GDM1 (cell line): ENCODE measurements around the gene BMX.

Experiments used
- DNase-seq: peaks from one replicate; lab custom pipeline; 2025; lab: John Stamatoyannopoulos, UW

The BMX gene

DNA sequence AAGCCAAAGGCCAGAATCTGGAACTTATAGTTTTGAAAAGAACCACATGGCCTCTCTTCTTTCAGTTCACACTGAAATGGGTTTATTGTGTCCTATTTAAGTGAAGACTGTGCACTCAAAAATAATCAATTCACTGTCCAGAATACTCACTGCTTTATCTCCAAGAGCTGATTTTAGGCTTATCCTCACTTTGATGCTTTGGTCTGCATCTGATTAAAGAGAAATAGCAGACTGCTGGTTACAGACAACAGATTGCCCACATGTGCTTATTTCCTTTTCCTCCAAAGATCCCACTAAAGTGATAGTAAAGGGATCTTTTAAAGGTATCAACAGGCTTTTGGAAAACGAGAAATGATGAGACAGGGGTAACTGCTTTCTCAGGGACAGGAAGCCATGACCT, 69.5 kb downstream of the BMX start:
- DNase-seq: no peak

DNA sequence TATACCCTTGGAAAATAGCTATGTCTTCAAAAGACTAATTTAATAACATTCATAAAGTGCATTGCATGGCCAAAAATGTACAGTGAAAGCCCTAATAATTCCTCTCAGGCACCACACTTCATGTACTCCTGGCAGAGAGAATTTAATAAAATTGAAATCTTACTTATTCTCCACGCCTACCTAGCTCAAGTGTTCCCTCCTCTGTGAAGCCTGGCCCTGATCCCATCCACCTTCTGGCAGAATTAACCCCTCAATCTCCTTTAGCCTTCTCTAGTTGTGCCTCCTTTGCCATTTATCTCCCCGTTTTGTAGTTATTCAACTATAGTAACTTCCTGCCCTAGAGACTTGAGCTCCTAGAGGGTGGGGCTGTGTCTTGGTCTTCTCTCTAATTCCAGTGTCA, 73.4 kb downstream of the BMX start:
- DNase-seq: no peak

DNA sequence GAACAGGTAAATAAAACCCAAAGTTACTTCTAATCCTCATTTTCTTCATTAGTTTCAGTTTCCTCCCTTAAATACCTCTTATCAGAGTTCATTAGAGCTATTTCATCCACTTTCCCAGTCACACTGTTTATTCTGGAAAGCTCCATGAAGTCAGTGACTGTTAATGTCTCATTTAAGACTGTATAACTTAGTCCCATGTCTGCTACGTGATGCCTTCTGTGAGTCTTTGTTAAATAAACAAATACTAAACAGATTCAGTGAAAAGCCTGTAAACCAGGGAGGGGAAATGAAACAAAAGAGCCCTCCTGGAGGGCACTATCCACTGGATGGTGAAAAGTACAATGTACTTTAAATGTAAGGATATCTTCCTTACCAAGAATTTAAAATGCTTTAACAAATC, 75.4 kb downstream of the BMX start:
- no peak for DNase-seq

DNA sequence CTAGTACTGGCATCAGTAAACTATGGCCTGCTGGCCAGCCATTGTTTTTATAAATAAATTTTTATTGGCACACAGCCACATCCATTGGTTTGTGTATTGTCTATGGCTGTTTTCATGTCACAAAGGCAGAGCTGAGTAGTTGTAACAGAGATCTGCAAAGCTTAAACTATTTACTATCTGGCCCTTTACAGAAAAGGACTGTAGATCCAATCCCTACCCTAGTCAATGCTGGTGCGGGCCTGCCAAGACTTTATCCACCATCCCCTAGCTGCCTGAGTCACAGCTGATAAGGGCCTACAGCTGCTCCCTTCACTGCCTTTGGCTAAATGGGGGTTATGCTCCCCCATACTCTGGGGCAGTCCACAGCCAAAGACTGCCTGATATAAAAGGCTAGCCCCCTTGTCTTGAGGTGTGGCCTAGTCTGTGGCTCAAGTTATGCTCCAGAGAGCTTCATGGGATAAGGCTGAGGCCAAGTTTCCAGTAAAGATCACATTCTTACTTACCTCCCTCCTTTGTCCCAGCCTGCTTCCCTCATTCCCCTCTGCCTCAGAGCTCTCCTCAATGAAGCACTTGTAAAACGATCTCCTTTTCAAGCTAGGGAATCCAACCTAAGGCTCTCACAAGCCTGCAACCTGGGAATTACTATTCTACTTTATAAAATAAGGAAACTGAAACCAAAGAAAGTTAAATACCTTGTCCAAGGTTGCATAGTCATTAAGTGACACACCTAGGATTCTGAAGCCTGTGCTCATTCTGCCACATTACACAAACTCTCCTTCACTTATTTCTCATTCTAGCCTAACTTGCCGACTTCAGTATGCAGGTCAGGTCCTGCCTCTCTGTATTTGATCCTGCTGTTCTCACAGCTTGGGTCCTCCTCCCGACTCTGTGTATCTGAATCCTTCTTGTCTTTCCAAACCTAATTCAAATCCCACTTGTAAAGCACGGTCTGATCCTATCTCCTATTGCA, 79.5 kb downstream of the BMX start:
- no peak for DNase-seq

DNA sequence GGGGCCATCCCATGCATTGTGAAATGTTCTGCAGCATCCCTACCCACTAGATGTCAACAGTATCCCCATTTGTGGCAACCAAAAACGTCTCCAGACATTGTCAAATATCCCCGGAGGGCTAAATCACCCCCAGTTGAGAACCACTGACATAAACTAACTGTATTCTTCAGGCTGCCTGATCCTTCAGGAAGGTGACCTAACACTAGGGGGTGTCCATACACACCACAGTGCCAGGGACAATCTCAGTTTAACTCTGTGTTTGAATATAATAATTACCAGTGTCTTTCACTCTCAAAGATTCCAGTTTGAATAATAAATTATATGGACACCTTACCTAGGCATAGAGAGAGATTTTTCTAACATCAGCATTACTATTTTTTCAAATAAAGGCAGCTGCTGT, 93.8 kb downstream of the BMX start:
- no peak for DNase-seq

DNA sequence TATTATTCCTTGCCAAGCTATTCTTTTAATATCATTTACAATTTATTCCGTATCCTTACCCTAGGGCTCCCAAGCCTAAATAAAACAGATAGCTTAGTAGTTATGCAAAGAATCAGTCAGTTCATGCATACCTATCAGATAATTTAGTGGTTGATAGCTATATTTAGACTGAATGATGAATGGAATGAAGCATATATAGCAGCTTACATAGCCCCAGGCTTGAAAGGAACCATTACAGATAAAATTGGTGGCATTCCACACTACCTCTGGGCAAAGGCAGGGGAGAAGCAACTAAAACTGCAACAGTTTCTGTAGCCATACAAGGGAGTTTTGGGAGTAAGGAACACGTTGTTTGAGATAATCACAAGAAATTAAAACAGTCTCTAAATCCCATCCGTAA, 97.4 kb downstream of the BMX start:
- no peak for DNase-seq

DNA sequence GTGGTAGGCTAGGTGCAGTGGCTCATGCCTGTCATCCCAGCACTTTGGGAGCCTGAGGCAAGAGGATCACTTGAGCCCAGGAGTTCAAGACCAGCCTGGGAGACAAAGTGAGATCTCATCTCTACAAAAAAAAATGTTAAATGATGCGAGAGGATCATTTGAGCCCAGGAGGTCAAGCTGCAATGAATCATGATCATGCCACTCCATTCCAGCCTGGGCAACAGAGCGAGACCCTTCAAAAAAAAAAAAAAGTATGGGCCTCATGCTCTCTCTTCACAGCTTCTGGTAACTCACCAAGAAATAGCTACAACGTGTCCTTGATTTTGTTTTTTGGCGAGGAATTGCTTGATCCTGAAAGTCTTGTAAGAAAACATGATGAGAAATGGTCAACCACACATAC, 98.9 kb downstream of the BMX start:
- no peak for DNase-seq

DNA sequence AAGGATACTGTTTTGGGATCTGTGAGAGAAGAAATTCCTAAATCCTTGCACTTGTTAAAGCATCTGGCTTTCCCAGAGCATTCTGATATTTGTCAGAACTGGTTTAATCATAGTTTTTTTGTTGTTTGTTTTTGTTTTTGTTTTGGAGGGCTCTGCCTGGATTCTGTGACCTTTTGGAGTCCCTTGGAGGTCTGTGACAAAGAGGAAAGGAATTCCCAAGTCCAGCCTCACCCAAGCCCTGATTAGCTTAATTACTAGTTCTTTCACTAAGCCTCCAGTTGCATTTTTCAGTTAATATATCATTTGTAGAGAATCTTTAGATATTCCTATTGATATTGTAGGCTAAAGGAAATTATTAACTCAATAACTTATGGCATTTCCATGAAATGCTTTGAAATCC, 99.4 kb downstream of the BMX start:
- no peak for DNase-seq

DNA sequence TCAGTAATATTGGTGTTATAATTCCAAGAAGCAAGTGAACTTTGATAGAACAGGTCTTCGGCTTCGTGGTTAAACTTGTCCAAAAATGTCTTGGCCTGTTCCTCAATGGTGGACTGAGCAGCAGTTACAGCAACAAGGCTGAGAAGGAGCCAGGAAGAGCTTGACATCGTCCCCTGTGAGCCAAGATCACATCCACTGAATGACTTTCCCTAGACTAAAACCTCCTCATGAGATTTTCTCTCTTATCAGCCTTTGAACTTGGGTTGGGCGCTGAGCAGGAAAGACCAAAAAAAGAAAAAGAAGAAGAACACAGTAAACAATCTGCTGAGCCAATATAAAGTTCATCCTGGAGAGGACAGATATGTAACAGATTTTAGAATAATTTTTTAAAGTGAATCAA, 100.1 kb downstream of the BMX start, which contains the start of gene ACE2:
ACE2 (minus strand) TSS at position 216 of the 400 bp plus-strand sequence; CDS start at position 167, 49 bp downstream.
- DNase-seq: no peak

DNA sequence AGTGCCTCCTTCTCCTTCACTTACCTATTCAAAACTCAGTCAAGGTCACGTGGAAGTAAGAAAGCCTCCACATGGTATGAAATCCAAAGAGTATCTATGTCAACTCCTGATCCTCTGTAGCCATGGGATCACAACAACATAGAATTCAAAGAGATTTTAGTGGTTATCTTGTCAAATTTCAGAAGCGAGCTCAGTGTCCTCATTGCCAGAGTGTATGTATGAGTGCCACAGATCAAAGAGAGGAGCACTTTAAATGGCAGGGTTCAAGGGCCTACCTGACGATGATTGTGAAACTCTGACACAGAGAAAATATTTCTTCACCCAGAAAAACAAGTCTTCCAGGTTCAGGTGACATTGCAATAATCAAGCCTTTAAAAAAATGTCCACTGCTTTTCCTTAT, 101.3 kb downstream of the BMX start:
- no peak for DNase-seq

DNA sequence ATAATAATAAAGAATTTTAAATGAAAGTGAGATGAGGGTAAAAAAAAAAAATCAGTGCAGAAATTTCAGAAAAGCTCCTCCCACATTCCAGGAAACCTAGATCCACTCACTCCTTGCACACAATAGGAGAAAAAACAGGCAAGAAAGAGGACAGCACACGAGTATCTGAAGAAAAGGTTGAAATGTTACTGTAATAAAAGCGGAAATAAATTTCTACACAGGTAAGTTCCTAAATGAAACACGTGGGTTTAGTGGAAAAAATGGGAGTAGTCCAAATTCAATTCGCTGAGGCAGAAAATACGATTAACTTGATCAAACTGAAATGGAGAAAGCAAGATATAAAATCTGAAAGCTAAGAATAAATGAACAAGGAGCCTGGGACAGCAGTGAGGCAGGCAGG, 102.2 kb downstream of the BMX start:
- DNase-seq: no peak

DNA sequence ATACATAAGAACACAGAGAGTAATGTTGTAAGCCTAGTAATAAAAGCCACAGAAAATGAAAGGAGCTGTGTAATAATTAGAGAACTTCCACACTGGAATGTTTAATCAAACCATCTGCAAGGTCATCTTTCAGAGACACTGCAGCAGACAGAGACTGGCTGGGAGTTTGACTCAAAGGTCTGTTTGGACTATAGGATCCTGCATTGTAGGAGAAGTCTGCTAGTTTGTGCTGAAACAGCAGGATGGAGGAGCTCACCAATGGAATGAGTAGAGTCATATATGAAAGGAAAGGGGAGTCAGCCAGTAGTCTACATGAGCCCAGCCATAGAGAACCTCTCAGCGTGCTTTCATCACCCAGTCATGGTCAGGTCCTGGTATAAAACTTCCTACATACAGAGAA, 104.6 kb downstream of the BMX start:
- DNase-seq: no peak
